CD4-positive, alpha-beta T cell (primary cell): ENCODE data around the gene ZNF768. TPM values are rescaled to one million over a fixed set of nuclear protein-coding genes. Genes with fewer than 3 reads are reported as not detected.

Experiments
- ATAC-seq: fragments of 200-7000 bp; cut with Tn5 transposase; one replicate; pipeline ENCODE4 v1.10.0; 2022; ENCODE audit warnings: mild to moderate bottlenecking; ENCODE audit not compliant: poor library complexity
- CTCF ChIA-PET: fragments of 350-600 bp; sonication (Branson Sonifier 250); formaldehyde crosslinking; loops from one replicate; lab custom pipeline; 2021; ENCODE audit warnings: antibody characterized with exemption, inconsistent platforms; lab: Charles Lee
- POLR2A ChIA-PET: fragments of 350-600 bp; sonication (Branson Sonifier 250); formaldehyde crosslinking; loops from one replicate; lab custom pipeline; 2021; ENCODE audit warnings: antibody characterized with exemption, inconsistent platforms; lab: Charles Lee
- DNase-seq, 14 experiments: peaks; one replicate each; pipeline ENCODE4 v3.0.0-alpha.2; 2013 to 2020; ENCODE audit warnings: mixed read lengths in 2 of 14
- H3K27ac ChIP-seq, 2 donors: one replicate each; pipeline versions ENCODE4 v1.5.1 to v1.7.0; 2013; ENCODE audit warnings: low read length in 2 of 2, low read depth in 1 of 2, mild to moderate bottlenecking in 1 of 2
- H3K27me3 ChIP-seq, 2 experiments: 1 replicate in 1 of 2; 2 replicates in 1 of 2; pipeline versions ENCODE4 v1.6.1 to v1.7.0; 2013; ENCODE audit warnings: low read length in 2 of 2, control low read depth in 1 of 2, mild to moderate bottlenecking in 1 of 2, moderate library complexity in 1 of 2; ENCODE audit not compliant: insufficient read depth in 2 of 2, control insufficient read depth in 1 of 2
- H3K36me3 ChIP-seq: one replicate; pipeline ENCODE4 v1.6.1; 2013; ENCODE audit warnings: low read length, control low read depth; ENCODE audit not compliant: insufficient read depth
- H3K4me1 ChIP-seq: one replicate; pipeline ENCODE4 v1.6.1; 2013; ENCODE audit warnings: low read length, control low read depth; ENCODE audit not compliant: insufficient read depth
- H3K4me3 ChIP-seq: one replicate; pipeline ENCODE4 v1.5.1; 2013; ENCODE audit warnings: mild to moderate bottlenecking, low read length, moderate library complexity
- H3K9me3 ChIP-seq, 2 experiments: 1 replicate in 1 of 2; 2 replicates in 1 of 2; pipeline versions ENCODE4 v1.6.1 to v1.7.0; 2013; ENCODE audit warnings: low read length in 2 of 2, mild to moderate bottlenecking in 2 of 2, control low read depth in 1 of 2, moderate library complexity in 1 of 2; ENCODE audit not compliant: control insufficient read depth in 1 of 2, insufficient read depth in 1 of 2
- H3K27ac Mint-ChIP-seq: one replicate; pipeline ENCODE4 v1.8.0; 2020; ENCODE audit warnings: mixed read lengths
- H3K27me3 Mint-ChIP-seq: one replicate; pipeline ENCODE4 v1.8.0; 2021; ENCODE audit warnings: mixed read lengths
- H3K36me3 Mint-ChIP-seq: one replicate; pipeline ENCODE4 v1.8.0; 2021; ENCODE audit warnings: low read depth, mixed read lengths
- H3K4me1 Mint-ChIP-seq: one replicate; pipeline ENCODE4 v1.8.0; 2021; ENCODE audit warnings: low read depth, mixed read lengths
- H3K4me3 Mint-ChIP-seq: one replicate; pipeline ENCODE4 v1.8.0; 2020; ENCODE audit warnings: mild to moderate bottlenecking, mixed read lengths
- H3K9me3 Mint-ChIP-seq: one replicate; pipeline ENCODE4 v1.8.0; 2020; ENCODE audit warnings: mixed read lengths
- intact Hi-C, 2 experiments: fragments of 100-400 bp; cut with DNase I in 1 of 2; cut with micrococcal nuclease in 1 of 2; formaldehyde crosslinking; loops; one replicate each; pipeline versions ENCODE4 v1.15.1 to v1.9.0; 2023 to 2025; cut with DNase I, micrococcal nuclease
- total RNA-seq, 174 experiments: library from RNA in 2 of 174; stranded (reverse) in 2 of 174; gene quantifications; one replicate each; pipeline ENCODE4 v1.2.3 and lab custom pipeline; 2021 to 2026
- TF ChIP-seq, protein P1 (sequence below): fragments of 200-600 bp; IDR thresholded peaks from one replicate; pipeline ENCODE4 v1.8.0; 2022; ENCODE audit warnings: antibody characterized with exemption, mild to moderate bottlenecking

Gene ZNF768
- total RNA-seq, 2 experiments from 2014 or later, result 3.9 to 4.1 TPM

- no peaks in the 10 kb centered on the region for H3K9me3 Mint-ChIP-seq
- peaks cover 70% of the 10 kb centered on the region for H3K4me1 ChIP-seq
- ChIA-PET CTCF (interaction anchor here (1.2 to 4.9 kb wide), 4 partner anchors 27 to 100 kb away, joined by 4 to 22 read pairs (median 6); partner anchors contain the start of genes DCTPP1 and ZNF764), POLR2A (interaction anchor here (0.6 to 4.4 kb wide), 8 partner anchors 21 to 167 kb away, joined by 3 to 23 read pairs (median 4); partner anchors contain the start of genes ZNF688, ZNF689 and ZNF764)
- peaks cover 39% of the 10 kb centered on the region for H3K4me1 Mint-ChIP-seq
- peak in 3 of 14 experiments; percentile 62 to 74 (median 67) for DNase-seq
- H3K36me3 ChIP-seq, result peaks cover 17% of the 10 kb centered on the region
- peak overlapping the region; percentile 10 to 40 for H3K27ac ChIP-seq
- H3K36me3 Mint-ChIP-seq, result peaks cover 21% of the 10 kb centered on the region
- peak; percentile 8 for ATAC-seq
- no peaks in the 10 kb centered on the region for H3K9me3 ChIP-seq
- TF ChIP-seq, protein P1, sequence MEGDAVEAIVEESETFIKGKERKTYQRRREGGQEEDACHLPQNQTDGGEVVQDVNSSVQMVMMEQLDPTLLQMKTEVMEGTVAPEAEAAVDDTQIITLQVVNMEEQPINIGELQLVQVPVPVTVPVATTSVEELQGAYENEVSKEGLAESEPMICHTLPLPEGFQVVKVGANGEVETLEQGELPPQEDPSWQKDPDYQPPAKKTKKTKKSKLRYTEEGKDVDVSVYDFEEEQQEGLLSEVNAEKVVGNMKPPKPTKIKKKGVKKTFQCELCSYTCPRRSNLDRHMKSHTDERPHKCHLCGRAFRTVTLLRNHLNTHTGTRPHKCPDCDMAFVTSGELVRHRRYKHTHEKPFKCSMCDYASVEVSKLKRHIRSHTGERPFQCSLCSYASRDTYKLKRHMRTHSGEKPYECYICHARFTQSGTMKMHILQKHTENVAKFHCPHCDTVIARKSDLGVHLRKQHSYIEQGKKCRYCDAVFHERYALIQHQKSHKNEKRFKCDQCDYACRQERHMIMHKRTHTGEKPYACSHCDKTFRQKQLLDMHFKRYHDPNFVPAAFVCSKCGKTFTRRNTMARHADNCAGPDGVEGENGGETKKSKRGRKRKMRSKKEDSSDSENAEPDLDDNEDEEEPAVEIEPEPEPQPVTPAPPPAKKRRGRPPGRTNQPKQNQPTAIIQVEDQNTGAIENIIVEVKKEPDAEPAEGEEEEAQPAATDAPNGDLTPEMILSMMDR, result no peak
- intact Hi-C loops, result loop anchor here in 1 of 2 experiments (5.0 kb wide), 1 partner anchor 102 kb away; no protein-coding TSS in a partner anchor
- peak overlapping the region; percentile 71 for H3K4me3 Mint-ChIP-seq
- no peaks in the 10 kb centered on the region for H3K27me3 Mint-ChIP-seq
- no peaks in the 10 kb centered on the region for H3K27me3 ChIP-seq
- H3K27ac Mint-ChIP-seq, result peak overlapping the region; percentile 78
- no peak overlapping the region for H3K4me3 ChIP-seq
These were observed 4.0 kb upstream of the ZNF768 start for GRCh38 chr16:30530163-30531037.

DNA sequence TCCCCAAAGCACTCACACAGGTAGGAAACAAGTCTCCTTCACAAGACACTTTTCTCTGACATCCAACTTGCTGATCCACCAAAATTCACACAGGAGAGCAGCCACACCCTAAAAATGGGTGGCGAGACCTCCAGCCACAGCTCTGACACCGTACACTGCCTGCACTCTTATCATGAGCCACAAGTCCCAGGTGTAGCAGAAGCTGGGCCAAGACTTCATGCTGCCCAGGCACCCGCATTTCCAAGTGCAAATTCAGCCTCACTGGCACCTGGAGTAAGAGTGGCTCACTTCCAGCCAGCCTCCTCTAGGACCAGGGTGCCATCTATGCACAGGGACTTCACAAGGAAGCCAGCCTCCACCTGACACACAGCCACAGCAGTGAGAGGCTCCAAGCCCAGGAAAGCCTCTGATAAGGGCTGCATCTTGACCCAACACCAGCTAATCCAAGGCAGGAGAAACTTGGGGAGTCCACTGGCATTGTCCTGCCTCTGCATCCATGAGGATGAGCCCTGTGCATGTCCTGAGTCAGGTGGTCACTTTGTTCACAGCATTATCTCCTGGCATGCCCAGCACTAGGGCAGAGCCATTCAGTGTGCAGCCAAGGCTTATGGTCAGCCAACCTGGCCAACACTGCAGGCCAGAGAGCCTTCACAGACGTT, 2.6 kb upstream of the ZNF768 start:
- ATAC-seq (no peak), DNase-seq (peak in 1 of 14 experiments; percentile 20)
- H3K9me3 Mint-ChIP-seq, result no peaks in the 10 kb centered on the region
- CTCF ChIA-PET, result interaction anchor here (0.8 to 4.9 kb wide), 4 partner anchors 29 to 99 kb away, joined by 4 to 22 read pairs (median 6); partner anchors contain the start of genes DCTPP1 and ZNF764
- Histone ChIP-seq H3K27ac (no peak overlapping the region), H3K27me3 (no peaks in the 10 kb centered on the region), H3K36me3 (peaks cover 17% of the 10 kb centered on the region), H3K4me1 (peaks cover 58% of the 10 kb centered on the region), H3K4me3 (no peak overlapping the region), H3K9me3 (no peaks in the 10 kb centered on the region)
- peak overlapping the region; percentile 78 for H3K27ac Mint-ChIP-seq
- intact Hi-C loops, result loop anchor here in 1 of 2 experiments (1.0 to 5.0 kb wide), 2 partner anchors 37 to 59 kb away; no protein-coding TSS in a partner anchor
- H3K27me3 Mint-ChIP-seq, result no peaks in the 10 kb centered on the region
- H3K36me3 Mint-ChIP-seq, result peaks cover 12% of the 10 kb centered on the region
- H3K4me1 Mint-ChIP-seq, result peaks cover 30% of the 10 kb centered on the region
- TF ChIP-seq, protein P1, result no peak
- peak overlapping the region; percentile 42 for H3K4me3 Mint-ChIP-seq
- POLR2A ChIA-PET, result interaction anchor here (0.9 to 4.4 kb wide), 5 partner anchors 29 to 70 kb away, joined by 4 to 23 read pairs (median 6); partner anchors contain the start of genes ITGAL, ZNF688 and ZNF764
